TTC549 (cell line): ENCODE measurements around the gene STK33.

Experiments
- FAIRE-seq: peaks from 2 replicates; lab custom pipeline; 2012; peaks lifted over from hg19 to GRCh38; lab: Jason Lieb, UNC

STK33 gene

GRCh38 chr11:8354622-8355415 lies 239.2 kb downstream of the STK33 start:
- FAIRE-seq: no peak

DNA sequence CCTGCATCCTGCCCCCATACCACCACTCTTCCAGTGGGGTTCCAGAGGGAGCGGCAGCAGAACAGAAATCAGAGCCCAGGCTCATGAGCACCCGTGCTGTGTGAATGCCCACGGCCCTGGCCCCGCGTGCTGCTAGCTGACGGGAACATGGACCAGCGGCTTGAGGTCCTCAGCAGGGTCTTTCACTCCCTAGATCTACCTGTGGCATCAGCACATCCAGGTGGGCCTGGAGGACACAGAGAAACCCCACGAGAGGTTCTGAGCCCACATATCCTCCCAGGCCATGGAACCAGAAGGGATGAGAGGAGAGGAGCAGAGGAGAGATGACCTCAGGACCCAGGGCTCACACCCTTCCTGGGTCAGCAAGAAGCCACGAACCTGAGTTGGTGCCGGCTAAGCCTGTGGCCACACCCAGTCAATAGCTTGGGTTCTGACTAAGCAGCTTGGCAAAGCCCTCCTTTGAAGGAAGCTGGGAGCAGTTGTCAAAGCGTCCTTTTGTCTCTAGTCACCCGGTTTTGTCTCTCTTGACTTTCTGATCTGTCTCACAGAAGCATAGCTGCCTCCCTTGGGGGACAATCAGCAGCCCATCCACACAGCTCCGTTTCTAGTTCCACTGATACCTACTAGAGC lies 241.0 kb downstream of the STK33 start:
- FAIRE-seq: no peak

DNA sequence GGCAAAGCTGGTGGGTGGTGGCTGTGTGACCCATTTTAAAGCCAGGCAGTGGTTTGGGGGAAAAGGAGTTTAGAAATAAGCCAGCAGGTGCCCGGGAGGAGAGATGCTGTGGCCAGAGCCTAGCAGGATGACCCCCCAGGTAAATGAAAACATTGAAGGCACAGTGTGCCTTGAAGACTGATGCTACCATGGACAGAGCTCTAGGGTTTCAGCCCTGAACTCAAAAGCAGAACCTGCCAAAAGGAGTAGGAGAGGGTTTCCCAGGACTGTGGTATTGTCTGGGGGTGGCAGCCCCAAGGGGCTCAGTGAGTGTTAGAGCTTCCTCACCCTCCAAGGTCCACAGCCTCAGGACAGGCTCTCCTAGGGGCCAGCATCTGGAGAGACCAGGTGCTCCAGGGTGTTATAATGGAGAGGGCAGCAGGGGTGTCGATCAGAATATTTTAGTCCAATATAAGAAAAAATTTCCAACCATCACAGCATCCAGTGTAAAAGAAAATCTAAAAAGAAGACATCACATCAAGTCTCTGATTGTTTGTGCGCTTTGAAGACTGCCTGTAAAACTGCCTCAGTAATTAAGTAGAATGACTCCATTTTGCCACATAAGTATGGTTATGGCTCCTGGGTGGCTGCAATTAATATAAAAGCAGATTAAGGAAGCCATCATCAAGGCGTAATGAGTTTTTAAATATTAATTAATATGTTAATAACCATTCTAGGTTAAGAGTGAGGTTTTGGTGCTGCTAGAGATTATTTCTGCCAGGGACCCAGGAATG lies 241.7 kb downstream of the STK33 start:
- FAIRE-seq: no peak

- no peak for FAIRE-seq
Observed at GRCh38 chr11:8351223-8351622, 242.8 kb downstream of the STK33 start.

DNA sequence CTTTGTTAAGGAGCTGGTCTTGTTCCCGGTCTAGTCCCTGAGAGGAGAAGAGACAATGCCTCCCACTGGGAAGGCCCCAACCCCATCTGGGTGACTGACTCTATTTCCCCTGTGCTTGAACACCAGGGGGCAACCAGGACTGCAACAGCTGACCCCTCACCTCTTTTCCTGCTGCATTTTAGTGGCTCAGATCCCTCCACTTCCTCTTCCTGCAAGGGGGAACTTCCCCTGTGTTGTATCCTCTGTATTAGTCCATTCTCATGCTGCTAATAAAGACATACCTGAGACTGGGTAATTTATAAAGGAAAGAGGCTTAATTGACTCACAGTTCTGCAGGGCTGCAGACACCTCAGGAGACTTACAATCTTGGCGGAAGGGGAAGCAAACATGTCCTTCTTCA lies 246.1 kb downstream of the STK33 start:
- FAIRE-seq: no peak

- FAIRE-seq: no peak
Observed at GRCh38 chr11:8346157-8346755, 247.8 kb downstream of the STK33 start.

DNA sequence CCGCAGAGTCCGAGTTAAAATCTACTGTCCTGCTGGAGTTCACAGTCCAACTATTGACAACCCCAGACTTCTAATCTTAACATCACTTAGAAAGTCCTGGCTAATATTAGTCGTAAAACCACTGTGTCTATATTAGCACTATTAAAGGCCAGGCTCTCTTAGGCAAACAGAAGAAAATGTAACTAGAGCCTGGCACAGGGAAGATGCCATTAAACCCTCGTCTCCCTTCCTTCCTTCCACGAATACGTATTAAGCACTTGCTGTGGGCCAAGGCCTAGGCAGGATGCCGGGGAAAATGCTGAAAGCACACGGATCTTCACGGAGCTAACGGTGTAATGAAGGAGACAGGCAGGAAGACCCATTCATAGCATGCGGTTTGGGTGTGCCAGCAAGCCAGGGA lies 248.8 kb downstream of the STK33 start:
- no peak for FAIRE-seq

DNA sequence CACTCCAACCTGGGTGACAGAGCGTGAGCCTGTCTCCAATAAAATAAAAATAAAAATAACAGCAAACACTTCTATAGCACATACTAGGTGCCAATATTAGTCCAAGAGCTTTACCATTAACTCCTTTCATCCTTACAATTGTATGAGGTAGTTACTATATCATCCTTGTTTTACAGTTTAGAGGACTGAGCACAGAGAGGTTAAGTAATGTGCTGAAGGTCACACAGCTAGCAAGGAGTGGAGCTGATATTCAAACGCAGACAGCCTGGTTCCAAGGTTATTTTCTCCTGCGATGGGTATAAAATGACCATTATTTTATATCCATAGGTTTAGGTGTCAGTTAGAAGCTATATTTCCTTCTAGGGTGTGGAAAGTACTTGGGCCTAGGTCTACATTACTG lies 249.7 kb downstream of the STK33 start:
- FAIRE-seq: no peak

DNA sequence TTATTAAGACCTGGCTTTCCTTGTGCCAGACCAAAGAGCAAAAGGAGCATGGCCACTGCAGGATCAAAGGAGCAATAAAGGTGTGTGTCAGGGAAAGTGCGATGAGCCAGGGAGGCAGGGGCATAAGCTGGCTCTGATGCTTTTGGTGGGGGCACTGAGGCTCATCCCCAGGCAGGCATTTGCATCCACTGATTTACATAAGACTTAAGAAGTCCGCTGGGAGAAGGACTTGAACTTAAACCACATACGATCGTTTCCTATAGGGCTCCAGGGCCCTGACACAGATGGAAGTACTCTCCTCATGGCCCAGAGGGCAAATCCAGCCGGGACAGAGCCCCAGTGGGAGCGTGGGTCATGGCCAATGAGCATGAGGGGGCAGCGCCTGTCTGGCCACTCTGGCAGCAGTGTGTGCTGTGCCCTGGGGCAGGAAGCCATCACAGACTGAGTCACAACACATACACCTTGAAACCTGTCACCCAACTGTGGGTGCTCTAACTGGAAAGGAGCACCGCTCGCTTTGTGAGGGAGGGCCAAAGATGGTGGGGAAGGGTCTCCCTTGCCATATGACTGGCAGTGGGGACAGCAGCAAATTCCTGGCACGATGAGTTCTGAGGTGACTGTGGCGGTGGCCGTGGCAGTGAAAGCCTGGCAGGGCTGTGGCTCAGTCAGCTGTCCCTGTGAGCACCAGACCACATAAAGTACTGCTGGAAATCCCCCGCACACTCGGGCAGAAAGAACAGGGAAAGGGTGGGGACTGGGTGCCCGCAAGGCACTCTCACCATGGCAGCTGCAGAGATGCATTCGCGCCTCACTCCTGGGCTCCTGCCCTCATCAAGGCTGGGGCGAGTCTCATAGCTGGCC lies 251.0 kb downstream of the STK33 start:
- no peak for FAIRE-seq

DNA sequence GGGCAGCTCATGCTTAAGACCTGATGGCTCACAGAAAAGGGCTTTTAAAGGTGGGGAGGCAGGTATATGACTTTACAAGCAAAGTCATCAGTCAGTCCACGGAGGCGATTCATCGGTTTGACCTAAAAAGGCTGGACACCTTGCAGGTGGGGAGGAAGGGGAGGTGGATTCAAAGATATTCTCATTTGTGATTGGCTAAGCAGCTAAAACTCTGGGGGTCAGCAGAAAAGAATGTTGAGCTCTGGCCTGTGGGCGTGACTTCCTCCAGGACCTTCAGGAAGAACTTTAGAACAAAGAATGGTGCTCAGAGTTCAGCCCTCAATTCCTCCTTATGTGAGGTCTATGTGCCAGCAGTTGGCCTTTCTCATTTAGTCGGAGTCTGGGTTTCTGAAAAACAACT lies 252.0 kb downstream of the STK33 start:
- no peak for FAIRE-seq
